HFF-Myc (cell line): ENCODE data around the gene SHQ1.

Source experiments
- DNase-seq: peaks from one replicate; pipeline ENCODE4 v3.0.0-alpha.2; 2011; ENCODE audit warnings: low read depth; ENCODE audit errors: extremely low read depth
- H3K4me3 ChIP-seq: replicated peaks from 2 replicates; pipeline ENCODE4 v1.5.1; 2011; ENCODE audit warnings: low read depth, mild to moderate bottlenecking, control low read depth, low read length
- CTCF ChIP-seq: IDR thresholded peaks from 2 replicates; pipeline ENCODE4 v1.5.1; 2012; ENCODE audit warnings: mild to moderate bottlenecking, low read depth, low read length, control low read depth; ENCODE audit errors: missing control alignments

Gene SHQ1

DNA sequence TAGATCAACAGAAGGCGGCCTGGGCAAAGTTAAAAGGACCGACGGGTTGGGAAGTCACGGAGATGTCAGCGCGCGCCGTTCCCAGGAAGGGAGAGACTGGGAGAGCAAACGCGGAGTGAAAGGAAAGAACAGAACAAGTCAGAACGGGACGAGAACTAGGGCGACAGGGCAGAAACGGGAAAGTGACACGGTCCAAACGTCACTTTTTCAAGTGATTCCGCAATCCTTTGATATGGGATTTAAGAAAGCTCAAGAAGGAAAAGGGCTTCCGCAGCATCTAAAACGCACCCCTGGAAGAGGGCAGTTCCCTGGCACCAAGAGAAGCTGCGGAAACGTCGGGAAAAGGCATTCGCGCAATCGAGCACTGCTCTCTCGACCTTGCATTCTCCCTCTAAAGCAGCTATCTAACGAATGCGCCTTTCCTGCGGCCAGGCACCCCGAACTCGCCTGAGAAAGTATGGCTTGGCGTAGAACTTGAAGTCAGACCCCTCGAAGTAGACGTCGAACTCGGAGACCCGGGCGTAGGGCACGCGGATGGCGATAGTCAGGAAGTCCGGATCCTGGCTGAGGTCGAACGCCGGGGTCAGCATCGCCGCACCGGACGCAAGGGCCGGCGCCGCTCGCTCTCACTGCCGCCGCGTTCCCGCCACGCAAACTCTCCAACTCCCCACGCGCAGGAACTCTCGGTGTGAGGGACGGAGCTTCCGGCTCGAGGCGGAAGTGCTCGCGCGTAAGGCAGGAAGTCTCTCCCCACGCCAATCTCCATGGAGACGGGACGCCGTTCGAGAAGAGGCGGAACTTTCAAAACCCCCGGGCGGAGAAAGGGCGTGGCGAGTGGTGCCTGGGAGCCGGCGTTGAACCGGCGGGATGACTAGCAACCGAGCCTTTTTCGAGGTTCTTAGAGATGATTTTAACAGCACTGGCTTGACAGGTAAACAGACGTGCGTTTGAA lies at the start of gene SHQ1:
TSS of gene SHQ1 (minus strand) at position 695 of the 952 bp plus-strand sequence. CDS start at position 590, 105 bp downstream.
- DNase-seq = peak; percentile 78
- TF ChIP-seq CTCF = no peak
- peak within 1 kb of the TSS; percentile 98 for H3K4me3 ChIP-seq

GRCh38 chr3:72897758-72898007 lies 49.4 kb upstream of the SHQ1 start:
- TF ChIP-seq CTCF = no peak
- no peak for DNase-seq
- no peak overlapping the region for H3K4me3 ChIP-seq

- no peak for TF ChIP-seq CTCF
- no peak overlapping the region for H3K4me3 ChIP-seq
- DNase-seq = no peak
Observed at GRCh38 chr3:72896996-72897757, 48.9 kb upstream of the SHQ1 start.

DNA sequence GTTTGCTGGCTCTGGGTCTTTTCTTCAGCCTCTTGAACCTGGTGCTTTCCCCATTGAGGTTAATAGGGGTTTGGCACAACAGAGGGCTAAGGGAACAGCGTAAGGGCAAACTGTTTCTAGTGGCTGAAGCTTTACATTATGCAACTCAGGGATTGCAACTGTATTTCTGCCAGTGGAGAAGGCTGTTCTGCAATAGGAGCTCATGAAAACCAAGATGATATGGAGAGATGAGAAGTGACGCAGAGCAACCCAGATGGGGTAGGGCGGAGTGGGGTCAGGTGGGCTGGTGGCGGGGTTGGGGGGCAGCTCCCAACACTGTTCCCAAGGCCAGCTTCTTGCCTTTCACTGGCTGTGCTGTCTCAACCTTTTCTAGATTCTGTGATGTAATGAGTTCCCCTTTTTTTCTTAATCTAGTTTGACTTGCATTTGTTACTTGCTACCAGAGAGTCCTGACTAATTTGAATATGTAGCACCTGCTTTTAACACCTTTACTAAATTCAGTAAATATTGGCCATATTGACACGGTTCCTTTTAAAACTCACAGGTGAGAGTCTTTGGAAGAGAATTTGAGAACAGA lies 46.8 kb upstream of the SHQ1 start:
- no peak overlapping the region for H3K4me3 ChIP-seq
- no peak for DNase-seq
- TF ChIP-seq CTCF = no peak

GRCh38 chr3:72892870-72893269 lies 44.6 kb upstream of the SHQ1 start:
- DNase-seq = no peak
- TF ChIP-seq CTCF = peak; percentile 65

DNA sequence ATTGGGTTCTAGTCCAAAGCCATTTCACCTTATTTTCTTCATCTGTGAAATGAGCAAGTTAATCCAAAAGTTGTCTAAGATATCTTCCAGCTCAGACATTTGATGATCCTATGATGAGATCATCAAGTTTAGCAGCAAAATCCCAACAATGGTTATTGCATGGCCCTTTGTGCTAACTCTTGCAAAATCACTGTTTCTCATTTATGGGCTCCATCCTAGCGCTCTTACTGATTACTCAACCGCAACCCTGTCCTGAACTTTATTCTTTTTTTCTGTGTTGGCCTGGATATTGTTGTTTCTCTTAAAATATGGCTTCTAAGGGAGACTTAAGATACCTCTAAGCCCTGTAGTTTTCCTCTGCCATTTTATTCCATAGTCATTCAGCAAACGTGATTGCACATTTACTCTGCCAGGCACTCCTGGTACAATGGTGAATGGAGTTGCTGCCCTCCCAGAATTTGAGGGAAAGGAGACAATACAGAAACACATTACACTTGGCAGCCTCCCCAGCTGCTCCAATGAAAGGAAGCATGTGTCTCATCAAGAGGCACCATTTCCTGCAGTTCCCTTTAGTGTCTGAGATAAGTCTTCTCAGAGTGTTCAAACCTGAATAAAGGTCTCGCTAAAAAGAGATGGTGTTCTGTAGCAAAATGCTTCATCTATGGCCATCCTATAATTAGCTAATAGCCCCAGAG lies 44.0 kb upstream of the SHQ1 start:
- DNase-seq = no peak
- H3K4me3 ChIP-seq = no peak overlapping the region

More at GRCh38 chr3:72892870-72893269, 44.6 kb upstream of the SHQ1 start:
- no peak overlapping the region for H3K4me3 ChIP-seq

More for the DNA sequence above, 44.0 kb upstream of the SHQ1 start:
- TF ChIP-seq CTCF = no peak
